ENCODE results near the gene SPINDOC.

GRCh38 chr11:63875506-63876065, 62.3 kb downstream of the SPINDOC start:
- TF ChIP-seq RAD21 (IDR thresholded peaks at IDR 0.05) = no peak
- no peak for TF ChIP-seq CTCF (IDR thresholded peaks at IDR 0.05; ENCODE audit: low read depth, low read length, missing input control)
- TF ChIP-seq YY1 (IDR thresholded peaks at IDR 0.05) = no peak

Data from liver (tissue), 3 donors.